Fibroblast of the aortic adventitia (primary cell): ENCODE measurements around the gene DPT. TPM values are rescaled to one million over a fixed set of nuclear protein-coding genes. Genes with fewer than 3 reads are reported as not detected.

Experiments
- DNase-seq: peaks from one replicate; pipeline ENCODE4 v3.0.0-alpha.2; 2010; ENCODE audit warnings: low read depth
- H3K4me3 ChIP-seq: 2 replicates; pipeline ENCODE4 v1.5.1; 2011; ENCODE audit warnings: low read depth, mild to moderate bottlenecking, control low read depth, low read length, moderate library complexity
- total RNA-seq: library from RNA; depleted of rRNA; stranded (reverse); fragments of >200 nt; gene quantifications from 2 replicates; pipeline ENCODE4 v1.2.3, GENCODE V29; 2012; ENCODE audit warnings: low replicate concordance
- TF ChIP-seq, protein P1 (sequence below): IDR thresholded peaks from 2 replicates; pipeline ENCODE4 v1.5.1; 2011; ENCODE audit warnings: mild to moderate bottlenecking, low read length, control low read depth, inconsistent platforms; ENCODE audit not compliant: insufficient read depth

The DPT gene
- total RNA-seq, 1 donor: 8.8 TPM

DNA sequence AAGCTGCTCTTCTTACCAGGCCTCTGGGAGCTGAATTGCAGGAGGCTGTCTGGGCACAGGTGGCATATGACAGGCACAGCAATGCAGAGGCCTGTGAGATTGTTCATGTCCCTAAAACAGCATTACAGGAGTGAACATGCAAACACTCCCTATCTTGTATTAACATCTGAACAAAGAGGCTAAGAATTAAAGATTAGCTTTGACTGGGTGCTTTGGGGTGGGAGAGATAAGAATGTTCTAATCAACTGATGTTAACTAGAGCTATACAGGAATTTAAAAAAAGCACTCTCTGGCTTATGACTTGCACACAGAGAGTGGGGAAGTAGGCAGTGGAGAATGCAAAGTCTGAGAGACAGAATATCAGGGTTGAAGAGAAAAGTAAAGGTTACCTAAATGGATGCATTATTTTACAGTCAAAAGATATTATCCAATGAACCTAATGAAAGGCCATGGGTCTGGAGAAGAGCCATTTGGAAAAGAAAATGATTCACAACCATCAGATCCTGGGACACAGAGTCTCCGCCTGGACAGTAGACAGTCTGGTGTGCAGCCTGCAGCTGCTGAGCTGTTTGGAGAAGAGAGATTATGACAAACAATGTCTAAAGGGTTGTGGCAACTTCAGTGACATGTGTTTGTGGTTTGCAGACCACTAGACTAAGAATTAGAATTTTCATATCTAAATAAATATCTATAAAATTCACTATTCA, 20.2 kb downstream of the DPT start:
- TF ChIP-seq, protein P1, sequence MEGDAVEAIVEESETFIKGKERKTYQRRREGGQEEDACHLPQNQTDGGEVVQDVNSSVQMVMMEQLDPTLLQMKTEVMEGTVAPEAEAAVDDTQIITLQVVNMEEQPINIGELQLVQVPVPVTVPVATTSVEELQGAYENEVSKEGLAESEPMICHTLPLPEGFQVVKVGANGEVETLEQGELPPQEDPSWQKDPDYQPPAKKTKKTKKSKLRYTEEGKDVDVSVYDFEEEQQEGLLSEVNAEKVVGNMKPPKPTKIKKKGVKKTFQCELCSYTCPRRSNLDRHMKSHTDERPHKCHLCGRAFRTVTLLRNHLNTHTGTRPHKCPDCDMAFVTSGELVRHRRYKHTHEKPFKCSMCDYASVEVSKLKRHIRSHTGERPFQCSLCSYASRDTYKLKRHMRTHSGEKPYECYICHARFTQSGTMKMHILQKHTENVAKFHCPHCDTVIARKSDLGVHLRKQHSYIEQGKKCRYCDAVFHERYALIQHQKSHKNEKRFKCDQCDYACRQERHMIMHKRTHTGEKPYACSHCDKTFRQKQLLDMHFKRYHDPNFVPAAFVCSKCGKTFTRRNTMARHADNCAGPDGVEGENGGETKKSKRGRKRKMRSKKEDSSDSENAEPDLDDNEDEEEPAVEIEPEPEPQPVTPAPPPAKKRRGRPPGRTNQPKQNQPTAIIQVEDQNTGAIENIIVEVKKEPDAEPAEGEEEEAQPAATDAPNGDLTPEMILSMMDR: no peak

DNA sequence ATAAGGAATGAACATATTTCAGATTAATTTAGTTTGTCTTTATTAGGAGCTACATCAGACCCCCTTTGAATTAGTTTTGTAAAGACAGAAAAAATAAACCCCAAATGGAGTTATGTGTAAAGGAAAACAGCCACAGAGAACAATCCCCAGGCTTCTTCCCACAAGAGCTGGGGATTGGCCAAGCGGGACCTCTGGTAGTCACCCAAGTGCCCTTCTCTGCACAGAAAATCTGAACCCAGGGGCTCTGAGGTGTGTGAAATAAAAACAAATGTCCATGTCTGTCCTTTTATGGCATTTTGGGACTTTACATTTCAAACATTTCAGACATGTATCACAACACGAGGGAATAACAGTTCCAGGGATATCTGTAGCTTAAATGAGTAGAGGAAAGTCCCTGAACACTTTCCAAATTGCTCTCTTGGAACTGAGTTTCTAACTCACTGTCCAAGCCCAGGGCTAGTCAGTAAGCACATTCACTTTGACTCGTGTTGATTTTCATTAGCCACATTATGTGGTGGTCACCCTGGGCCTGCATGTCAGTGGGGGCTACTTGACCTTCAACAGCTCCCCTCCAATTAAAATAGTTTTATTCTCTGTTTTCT, 22.5 kb downstream of the DPT start:
- H3K4me3 ChIP-seq: no peak overlapping the region
- DNase-seq: peak; percentile 48
- TF ChIP-seq, protein P1: no peak

More for the DNA sequence above, 20.2 kb downstream of the DPT start:
- no peak overlapping the region for H3K4me3 ChIP-seq
- no peak for DNase-seq

- TF ChIP-seq, protein P1: no peak
- no peak for DNase-seq
- H3K4me3 ChIP-seq: no peak overlapping the region
Measured at GRCh38 chr1:168700575-168701268, 28.3 kb downstream of the DPT start.

DNA sequence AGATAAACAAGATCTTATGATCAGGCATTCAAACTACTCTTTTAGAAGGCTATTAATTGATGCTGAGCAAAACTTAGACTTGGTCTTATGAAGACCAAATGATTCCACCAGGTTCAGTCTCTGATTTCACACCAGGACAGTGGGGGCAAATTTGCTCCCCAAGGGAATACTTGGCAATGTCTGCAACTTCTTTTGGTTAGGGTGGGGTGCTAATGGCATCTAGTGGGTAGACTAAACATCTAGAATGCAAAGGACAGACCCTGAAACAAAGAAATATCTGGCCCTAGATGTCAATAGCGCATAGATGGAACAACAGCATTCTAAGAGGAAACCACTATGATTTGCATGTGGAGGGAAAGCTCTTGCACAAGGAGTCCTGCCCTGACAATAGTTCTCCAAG, 30.6 kb downstream of the DPT start:
- TF ChIP-seq, protein P1: no peak
- H3K4me3 ChIP-seq: no peak overlapping the region
- no peak for DNase-seq

DNA sequence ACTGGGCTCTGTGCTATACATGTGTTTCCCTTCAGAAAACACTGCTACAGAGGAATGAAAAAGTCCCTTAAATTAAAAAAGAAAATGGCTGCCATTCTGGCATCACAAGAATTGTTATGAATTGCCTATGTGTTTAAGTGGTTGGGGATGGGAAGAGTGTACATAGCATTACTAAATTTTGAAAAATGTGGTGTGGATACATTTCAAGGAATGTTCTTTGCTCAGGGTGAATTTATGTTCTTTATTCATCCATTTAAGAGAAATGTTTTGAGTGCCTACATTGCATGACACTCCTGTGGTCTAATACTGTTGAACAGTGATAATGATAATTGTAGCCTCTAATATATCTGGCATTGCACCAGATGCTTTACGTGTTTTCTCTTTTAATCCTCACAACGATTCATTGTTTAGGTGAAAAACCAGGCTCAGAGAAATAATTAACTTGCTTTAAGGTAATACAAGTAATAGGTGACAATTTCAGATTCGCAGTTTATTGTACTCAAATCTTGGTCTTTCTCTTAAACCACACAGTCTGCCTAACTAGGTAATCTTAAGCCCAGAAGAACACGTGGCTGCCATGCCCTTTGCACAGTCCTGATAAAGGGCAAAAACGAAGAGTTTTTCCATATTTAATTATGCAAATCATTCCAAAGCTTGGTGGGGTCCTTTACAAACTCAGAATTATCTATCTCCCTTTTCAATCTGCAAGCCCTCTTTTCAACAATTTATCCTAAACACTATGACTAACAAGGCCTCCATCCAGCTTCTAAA, 31.5 kb downstream of the DPT start:
- TF ChIP-seq, protein P1: no peak
- no peak for DNase-seq
- H3K4me3 ChIP-seq: no peak overlapping the region

DNA sequence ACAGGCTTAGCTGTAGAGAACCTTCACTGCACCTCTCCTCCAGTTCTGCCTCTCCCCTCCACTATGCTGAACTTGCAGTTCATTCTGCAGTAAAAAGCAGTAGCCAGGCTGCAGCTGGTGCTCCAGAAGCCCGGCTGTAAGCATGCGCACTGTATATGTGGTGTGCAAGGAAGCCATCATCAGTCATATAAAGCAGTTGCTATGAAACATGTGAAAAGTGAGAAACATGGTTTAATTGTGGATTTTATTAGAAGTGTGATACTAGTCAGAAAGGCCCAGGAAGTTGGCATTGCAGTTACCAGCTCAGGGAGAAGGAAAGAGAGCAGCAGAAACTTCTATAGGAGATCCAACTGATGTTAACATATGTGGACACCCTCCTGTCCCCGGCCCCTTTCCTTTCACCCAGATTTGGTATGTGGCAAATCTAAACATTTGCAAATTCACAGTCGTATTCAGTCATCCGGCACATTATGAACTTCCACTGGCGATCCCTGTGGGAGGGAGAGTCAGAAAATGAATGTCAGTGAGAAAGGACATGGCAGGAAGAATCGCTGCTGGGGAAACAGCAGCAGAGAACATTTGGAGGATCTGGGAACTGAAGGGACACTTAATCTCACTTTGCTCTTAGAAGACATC, 32.8 kb downstream of the DPT start:
- DNase-seq: no peak
- TF ChIP-seq, protein P1: no peak
- no peak overlapping the region for H3K4me3 ChIP-seq
